ENCODE results near the gene ADCY5.

- TF ChIP-seq CTCF (conservative IDR thresholded peaks at IDR 0.05) (no peak), EZH2 (IDR thresholded peaks at IDR 0.05; ENCODE audit: low read depth) (no peak)
These were observed 167.5 kb downstream of the ADCY5 start for GRCh38 chr3:123281406-123281805.
